Effector CD8-positive, alpha-beta T cell (primary cell): ENCODE results near the gene LMTK2.

Experiments
- DNase-seq: peaks from one replicate; lab custom pipeline; 2025; lab: John Stamatoyannopoulos, UW

Gene LMTK2

DNA sequence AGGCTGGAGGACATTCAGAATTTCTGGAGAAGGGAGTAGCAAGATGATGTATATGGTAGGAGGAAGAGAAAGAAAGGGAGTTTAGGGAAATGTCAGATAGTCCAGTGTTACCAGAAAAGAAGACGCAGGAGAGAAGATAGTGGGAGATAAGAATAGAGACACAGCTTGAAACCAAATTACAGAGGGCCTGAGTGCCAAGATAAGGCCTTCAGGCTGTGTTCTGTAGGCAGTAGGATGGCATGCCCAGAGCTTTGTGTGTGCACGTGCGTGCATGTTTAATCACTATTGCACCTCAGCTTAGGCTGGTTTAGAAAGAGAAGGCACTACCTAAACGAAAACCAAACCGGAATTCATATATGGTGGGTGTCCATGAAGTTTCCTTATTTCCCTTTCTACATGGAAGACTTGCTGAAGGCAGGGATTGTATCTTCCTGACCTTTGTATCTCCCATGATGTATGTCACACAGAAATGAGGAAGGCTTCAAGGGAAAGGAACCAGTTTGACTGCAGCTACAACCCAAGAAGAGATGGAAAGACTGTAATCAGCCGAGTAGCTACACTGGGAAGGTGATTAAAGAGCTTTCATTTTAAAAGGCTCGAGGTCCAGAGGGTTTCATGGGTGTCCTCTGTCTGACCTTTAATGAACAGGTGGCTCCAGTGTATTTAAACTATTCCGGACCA is 68.7 kb downstream of the LMTK2 start:
- DNase-seq, result no peak

DNA sequence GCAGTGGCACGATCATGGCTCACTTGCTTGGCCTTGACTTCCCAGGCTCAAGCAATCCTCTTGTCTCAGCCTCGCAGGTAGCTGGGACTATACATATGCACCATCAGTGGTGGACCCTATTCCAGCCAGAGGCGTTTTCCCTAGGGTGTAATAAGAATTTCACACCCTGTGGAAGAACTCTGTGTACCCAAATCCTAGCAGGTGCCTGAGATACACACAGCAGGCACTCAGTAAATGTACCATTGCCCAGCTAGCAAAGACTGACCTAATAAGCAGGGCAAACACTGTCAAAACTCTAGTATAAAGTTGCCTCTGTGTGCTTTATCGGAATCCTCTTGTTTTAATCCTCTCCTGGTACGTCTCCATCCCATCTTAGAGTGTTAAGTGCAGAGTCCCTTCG is 70.9 kb downstream of the LMTK2 start:
- DNase-seq, result no peak

DNA sequence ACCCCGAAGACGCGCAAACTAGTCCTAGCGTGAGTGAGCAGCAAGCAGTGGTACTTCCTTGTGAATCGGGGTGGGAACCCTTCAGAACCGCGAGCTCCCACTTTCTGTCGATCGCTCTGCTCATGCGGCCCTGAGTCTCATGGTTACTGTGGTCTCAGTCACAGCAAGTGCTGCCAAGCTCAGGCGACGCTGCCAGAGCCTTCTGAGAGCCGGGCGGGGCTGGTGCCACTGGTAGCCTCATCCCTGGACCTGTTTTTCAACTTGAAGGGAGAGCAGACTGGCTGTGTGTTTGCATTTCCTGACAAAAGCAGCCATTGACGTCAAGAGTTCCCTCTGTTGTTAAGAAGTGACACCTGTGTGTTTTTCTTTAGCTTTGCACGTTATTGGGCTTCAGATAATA is 71.7 kb downstream of the LMTK2 start:
- no peak for DNase-seq

DNA sequence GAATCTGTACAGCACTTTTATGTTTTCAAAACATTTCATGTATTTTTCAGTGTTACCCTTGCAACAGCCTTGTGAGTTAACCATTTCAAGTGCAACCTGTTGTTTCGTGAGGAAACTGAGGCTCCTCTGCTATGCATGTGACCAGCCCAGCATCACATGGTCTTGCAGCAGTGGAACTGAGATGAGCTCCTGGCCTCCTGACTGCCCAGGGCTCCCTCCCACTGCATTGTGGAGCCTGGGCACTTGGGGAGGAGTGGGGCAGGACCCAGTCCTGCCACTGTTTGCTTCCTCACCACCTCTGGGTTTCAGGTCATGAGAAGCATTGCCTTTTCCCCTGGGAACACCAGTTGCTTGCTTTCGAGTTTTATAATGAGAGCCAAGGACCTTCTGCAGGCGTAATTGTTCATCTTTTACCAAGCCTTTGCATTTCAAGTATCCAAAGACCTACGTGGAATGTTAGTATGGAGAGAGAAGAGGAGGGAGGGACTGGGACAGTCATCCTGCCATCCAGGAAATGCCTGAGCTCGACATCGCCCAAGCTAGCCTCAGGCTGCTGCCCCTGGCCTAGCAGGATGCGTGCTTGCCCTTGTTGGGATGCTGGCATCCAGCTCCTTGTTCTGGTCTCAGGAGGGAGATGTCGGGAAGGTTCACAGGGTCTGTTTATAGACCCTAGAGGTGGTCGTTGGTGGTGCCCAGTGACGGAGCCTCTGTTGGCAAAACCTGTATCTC is 72.3 kb downstream of the LMTK2 start:
- no peak for DNase-seq

DNA sequence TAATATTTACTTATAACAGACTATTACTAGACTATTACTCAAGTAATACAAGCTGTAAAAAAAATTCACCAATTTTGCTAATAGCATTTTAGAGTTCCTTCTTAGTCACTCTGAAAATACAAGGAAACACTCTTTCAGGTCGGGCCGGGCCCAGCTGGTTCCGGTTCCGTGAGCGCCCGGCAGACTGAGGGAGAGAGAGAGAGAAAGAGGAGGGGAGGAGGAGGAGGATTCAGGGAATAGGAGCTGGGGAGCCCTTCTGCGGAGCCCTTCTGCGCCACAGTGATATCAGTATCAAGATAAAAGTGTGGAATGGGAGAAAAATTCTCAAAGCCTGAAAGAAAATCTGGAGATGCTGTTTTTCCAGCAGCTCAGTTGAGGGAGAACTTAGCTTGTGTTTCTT is 74.1 kb downstream of the LMTK2 start:
- no peak for DNase-seq

DNA sequence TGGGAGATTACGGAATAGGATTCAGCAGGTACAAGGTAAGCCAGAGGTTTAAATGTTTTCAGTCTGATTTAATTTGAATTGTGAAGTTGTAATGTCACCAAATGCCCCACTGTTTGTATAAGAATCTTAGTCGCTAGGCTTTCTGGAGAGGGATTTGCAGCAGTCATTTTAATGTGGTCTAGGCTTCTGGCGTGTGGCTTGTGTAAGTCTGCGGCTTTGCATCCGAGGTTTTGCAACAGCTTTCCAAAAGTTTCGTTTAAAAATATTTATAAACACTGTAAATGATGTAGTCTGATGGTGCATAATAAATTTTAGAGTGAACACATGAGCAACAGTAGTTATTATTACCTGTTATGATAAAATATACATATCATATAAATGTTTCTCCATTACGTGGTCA is 78.4 kb downstream of the LMTK2 start:
- DNase-seq, result no peak

DNA sequence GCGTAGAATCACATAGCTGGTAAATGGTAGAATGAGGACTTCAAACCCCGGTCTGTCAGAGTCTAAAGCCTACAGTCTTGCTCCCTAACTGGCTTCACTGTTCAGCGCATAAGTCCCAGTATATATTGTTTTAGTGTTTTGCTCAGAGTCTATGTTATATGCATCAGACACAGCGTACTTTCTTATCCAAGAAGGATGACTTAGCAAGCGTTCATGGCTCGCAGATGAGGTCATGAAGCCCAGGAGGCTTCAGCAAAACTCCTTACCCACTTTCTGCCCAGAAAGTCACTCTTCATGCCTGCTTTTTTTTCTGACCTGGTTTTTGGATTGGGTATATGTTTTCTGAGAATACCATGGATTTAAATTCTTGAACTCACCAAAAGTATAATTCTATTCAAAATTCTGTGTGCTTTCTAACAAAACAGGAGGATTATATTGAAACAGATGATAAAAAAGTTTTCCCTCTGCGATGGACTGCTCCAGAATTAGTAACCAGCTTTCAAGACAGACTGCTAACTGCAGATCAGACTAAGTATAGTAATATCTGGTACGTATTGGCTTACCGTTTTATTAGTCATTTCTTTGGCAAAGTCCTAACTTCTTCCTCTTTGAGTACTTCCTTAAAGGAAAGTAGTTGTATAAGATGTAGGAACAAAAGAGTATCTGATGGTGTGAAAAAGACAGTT is 79.9 kb downstream of the LMTK2 start:
- DNase-seq, result no peak

DNA sequence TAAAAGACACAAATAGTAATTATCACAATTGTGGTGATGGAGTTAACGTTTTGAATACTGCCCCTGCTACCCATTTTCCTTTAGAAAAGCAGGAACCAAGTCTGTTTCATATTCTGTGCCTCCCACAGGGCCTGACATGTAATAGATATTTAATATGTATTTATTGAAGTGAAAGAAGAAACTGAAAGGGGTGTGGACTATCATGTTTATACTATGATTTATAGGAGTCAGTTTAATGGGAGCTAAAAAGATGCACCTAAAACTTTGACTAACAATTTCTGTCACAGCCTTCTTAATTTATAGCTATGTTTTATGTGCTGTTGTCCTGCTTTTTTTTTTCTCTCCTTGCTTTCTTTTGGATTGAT is 80.5 kb downstream of the LMTK2 start:
- DNase-seq, result no peak

DNA sequence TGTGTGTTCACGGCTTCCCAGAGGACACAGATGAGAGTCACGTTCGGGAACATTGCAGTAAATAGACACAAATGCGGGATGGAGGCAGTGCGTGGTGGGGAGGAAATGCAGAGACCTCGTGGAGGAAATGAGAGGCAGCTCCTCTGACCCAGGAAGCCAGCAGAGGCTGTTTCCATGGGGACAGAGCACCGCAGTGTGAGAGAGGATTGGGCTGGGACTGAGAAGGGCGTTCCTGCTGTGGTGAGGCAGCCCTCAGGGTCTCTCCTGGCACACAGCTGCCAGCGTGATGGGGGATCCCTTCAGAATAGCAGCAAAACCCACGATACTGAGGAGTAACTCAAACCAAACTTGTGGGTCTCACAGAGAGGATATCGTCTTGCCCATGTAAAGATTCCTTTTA is 82.9 kb downstream of the LMTK2 start:
- no peak for DNase-seq

DNA sequence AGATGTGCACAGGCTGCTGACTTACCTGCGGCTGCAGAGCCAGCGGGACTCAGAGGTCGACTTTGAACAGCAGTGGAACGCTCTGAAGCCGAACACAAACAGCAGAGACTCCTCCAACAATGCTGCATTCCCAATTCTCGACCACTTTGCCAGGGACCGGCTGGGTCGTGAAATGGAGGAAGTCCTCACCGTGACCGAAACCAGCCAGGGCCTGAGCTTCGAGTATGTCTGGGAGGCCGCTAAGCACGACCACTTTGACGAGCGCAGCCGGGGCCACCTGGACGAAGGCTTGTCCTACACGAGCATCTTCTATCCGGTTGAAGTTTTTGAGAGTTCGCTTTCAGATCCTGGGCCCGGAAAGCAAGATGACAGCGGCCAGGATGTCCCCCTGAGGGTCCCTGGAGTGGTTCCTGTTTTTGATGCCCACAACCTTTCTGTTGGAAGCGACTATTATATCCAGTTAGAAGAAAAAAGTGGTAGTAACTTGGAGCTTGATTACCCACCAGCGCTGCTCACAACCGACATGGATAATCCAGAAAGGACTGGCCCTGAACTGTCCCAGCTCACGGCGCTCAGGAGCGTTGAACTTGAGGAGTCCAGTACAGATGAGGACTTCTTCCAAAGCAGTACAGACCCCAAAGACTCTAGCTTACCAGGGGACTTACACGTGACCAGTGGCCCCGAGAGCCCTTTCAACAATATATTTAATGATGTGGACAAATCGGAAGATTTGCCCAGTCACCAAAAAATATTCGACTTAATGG is 85.2 kb downstream of the LMTK2 start:
- DNase-seq, result no peak

DNA sequence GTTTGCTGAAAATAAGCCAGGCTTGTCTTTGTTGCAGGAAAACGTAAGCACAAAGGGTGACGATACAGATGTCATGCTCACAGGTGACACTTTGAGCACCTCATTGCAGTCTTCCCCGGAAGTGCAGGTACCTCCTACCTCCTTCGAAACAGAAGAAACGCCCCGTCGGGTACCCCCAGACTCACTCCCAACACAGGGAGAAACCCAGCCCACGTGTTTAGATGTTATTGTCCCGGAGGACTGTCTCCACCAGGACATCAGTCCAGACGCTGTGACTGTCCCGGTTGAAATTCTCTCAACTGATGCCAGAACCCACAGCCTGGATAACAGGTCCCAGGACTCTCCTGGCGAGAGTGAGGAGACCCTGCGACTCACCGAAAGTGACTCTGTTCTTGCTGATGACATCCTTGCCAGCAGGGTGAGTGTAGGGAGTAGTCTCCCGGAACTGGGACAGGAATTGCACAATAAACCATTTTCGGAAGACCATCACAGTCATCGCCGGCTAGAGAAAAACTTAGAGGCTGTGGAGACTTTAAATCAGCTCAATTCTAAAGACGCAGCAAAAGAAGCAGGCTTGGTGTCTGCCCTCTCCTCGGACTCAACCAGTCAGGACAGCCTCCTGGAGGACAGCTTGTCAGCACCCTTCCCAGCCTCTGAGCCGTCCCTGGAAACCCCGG is 86.3 kb downstream of the LMTK2 start:
- DNase-seq, result no peak

DNA sequence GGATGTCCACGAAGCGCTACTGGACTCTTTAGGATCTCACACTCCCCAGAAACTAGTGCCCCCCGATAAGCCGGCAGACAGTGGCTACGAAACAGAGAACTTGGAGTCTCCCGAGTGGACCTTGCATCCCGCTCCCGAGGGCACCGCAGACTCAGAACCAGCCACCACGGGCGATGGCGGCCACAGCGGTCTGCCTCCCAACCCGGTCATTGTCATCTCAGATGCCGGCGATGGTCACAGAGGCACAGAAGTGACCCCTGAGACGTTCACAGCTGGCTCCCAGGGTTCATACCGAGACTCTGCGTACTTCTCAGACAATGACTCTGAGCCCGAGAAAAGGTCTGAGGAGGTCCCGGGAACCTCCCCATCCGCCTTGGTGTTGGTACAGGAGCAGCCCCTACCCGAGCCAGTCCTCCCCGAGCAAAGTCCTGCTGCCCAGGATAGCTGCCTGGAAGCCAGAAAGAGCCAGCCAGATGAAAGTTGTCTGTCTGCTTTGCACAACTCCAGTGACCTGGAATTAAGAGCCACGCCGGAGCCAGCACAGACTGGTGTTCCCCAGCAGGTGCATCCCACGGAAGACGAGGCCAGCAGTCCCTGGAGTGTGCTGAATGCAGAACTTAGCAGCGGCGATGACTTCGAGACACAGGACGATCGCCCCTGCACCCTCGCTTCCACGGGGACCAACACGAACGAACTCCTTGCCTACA is 87.0 kb downstream of the LMTK2 start:
- no peak for DNase-seq

DNA sequence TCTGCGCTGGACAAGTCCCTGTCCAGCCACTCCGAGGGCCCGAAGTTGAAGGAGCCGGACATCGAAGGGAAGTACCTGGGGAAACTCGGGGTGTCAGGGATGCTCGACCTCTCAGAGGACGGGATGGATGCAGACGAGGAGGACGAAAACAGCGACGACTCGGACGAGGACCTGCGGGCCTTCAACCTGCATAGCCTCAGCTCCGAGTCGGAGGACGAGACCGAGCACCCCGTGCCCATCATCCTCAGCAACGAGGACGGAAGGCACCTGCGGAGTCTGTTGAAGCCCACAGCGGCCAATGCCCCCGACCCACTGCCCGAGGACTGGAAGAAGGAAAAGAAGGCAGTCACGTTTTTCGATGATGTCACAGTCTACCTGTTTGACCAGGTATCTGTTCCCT is 87.5 kb downstream of the LMTK2 start:
- DNase-seq, result no peak

DNA sequence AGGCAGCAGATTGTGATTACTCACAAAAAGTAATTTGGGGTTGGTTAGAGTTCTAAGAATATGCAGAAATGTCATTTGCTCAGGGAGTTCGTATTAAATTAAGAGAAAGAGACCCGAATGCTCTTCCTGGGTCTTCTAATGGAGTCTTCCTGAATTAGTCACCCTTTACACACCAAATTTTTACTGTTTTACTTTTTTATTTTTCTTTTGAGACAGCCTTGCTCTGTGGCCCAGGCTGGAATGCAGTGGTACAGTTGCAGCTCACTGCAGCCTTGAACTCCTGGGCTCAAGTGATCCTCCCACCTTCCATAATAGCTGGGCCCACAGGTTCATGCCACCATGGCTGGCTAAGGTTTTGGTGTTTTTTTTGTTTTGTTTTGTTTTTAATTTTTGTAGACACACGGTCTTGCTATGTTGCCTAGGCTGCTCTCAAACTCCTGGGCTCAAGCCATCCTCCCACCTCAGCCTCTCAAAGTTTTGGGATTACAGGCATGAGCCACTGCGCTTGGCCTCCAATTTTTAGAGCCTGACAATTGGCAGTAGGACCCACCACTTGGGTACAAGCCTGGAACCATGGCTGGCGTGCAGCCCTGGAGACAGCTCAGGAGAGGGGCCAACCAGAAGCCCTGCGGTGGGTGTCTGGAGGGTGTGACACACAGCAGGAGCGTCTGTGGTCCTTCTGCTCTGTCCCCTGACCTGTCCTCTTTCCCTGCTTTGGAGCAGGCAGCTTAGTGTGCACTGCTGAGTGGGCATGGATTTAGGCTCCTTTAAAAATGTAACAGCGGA is 88.2 kb downstream of the LMTK2 start:
- no peak for DNase-seq

DNA sequence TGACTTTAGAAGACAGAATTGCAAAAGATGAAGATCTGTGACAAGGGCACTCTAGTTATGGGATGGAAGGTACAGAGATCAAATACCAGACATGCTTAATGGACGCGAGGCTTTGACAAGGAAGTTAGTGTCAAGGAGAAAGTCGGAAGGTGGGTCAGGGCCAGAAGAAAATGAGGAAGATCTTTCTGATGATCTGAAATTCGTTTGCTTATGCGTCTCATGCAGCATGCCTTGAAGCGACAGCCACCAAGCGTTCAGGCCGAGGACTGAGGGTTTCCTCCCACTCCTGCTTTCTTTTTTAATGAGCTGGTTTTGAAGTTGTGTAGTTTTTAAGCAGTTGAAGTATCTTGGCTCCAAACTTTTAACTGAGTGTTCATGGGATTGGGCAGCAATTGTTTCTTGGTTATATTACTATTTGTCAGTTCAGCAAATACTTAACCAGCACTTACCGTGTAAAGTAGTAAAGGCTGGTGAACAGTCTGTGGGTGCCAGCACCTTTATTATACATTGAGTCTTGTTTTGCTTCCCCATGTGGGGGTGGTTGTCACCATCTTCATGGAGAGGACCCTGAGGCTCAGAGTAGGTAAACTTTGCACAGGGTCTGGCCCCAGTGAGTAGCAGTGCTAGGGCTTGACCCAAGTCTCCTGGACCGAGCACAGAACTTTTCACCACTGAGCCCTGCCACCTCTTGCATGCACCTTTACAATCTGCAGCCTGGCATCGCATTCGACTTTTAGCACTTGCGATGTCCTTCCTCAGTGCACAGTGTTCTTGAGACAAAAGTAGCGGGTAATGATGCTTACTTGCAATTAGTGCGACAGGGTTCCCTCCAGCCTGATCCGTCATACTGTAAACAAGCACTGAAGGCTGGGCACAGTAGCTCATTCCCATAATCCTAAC is 90.3 kb downstream of the LMTK2 start:
- DNase-seq, result no peak

DNA sequence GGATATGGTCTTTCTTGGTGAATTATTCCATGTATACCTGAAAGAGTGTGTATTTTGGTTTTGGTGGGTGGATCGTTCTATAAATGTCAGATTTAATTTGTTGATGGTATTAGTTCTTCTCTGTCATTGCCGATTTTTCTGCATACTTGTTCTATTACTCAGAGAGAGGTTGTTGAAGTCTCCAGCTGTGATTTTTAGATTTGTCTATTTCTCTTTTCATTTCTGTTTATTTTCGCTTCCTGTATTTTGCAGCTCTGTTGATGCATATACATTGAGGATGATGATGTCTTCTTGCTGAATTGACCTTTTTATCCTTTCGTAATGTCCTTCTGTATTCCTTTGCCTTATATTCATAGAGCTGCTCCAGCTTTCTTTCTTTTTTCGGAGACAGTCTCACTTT is 92.5 kb downstream of the LMTK2 start:
- DNase-seq, result no peak

DNA sequence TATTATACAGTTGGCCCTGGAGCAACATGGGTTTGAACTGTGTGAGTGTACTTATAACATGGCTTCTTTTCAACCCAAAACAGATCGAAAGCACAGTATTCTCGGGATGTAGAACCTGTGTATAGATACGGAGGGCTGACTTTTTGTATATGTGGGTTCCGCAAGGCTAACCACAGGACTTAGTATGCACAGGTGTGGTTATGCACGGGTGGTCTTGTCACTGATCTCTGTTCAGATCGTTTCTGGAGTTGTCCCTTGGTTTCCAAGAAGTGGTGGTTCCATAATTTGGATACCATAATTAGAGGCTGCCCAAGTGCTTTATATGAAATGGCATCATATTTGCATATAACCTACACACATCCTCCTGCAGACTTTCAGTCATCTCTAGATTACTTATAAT is 93.7 kb downstream of the LMTK2 start:
- no peak for DNase-seq

DNA sequence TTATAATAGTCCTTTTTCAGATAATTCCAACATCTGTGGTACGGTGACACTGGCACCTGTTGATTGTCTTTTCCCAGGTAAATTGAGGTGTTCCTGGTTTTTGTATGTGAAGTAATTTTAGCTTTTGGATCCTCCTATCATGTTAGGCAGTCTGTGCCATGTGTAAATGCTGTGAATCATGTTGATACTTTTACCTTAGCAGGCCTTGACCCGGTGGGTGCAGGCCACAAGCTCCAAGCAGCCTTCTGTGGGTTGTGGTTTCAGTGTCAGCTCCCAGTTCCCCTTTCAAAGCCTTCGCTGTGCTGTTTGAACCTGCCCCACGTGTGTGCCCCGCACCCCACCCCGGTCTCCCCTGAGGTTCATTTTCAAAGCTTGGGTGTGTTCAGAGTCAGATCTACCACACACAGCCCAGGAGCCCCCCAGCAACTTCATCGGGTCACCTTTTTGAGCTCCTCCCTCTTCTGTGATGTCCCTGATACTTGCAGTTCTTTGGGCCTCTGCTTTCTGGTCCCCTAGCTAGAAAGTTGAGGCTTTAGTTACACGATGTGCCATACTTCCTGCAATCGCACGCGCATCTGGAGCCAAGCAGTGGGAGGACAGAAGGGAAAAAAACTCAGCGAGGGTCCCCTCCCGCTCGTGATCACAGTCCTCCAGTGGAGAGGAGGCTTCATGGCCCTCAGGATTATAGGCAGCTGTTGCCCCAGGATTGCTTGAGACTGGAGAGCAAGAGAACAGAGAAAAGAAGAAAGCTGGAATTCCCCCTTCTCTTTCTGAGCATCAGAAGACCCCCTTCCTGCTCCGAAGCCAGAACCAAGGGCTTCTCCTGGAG is 95.9 kb downstream of the LMTK2 start:
- DNase-seq, result peak; percentile 36
